Cardiac fibroblast (primary cell): ENCODE measurements around the gene AP3M1.
A peak's percentile ranks its signal among the peaks of the same experiment; 100 is the strongest.
"Not testable (repeated sequence)": the region's sequence is repeated elsewhere in the genome, so short reads cannot be mapped to it uniquely, and the experiment has no call there.

Experiments used
- DNase-seq, 2 donors: peaks; one replicate each; pipeline versions ENCODE4 v3.0.0 to v3.0.0-alpha.2; 2010; ENCODE audit warnings: low read depth in 2 of 2
- H3K4me3 ChIP-seq, 2 donors: replicated peaks in 1 of 2; 1 replicate in 1 of 2; 2 replicates in 1 of 2; pipeline ENCODE4 v1.5.1; 2011; ENCODE audit warnings: low read depth in 2 of 2, low read length in 2 of 2, mild to moderate bottlenecking in 2 of 2, moderate library complexity in 1 of 2
- CTCF ChIP-seq: IDR thresholded peaks from one replicate; pipeline ENCODE4 v1.5.1; 2011; ENCODE audit warnings: low read depth, mild to moderate bottlenecking, low read length, inconsistent platforms

Gene AP3M1, protein sequence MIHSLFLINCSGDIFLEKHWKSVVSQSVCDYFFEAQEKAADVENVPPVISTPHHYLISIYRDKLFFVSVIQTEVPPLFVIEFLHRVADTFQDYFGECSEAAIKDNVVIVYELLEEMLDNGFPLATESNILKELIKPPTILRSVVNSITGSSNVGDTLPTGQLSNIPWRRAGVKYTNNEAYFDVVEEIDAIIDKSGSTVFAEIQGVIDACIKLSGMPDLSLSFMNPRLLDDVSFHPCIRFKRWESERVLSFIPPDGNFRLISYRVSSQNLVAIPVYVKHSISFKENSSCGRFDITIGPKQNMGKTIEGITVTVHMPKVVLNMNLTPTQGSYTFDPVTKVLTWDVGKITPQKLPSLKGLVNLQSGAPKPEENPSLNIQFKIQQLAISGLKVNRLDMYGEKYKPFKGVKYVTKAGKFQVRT

DNA sequence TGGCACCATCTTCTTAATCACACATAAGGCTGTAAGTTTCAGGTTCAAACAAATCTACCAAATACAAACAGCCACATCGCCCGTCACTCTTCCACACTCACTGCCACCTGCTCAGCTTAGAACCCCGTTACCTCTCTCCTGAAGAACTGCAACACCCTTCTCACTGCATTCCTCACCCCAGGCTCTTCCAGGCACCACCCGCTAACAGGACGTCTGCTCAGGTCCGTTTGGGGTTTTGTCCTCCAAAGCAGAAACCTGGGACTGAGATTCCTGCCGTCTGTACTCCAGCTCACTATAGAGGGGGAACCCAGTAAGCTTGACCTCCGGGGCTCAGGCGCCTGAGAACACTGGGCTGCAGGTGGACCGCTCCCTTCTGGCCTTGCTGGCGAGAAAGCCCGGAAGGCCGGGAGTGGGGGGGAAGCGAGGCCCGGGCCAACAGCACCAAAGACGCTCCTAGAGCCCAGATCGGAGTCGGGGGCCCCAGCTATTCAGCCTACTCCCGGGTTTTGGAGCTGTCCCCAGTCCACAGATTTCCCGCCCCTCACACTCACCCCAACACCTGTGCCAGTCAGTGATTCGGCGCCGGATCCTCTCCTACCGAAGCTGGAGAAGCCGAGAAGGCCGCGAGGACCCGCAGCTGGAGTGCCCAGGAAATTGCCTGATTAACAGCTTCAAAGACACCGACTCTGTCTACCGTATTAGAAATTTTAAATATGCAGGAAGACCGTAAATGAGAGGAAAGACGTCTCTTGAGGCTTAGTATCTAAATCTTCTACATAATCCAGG lies at the start of gene AP3M1:
Gene AP3M1, minus strand, starts transcription at position 625 of the 786 bp plus-strand sequence. CDS start 12,449 bp downstream, outside the sequence.
- no peak for DNase-seq
- peak within 1 kb of the TSS; percentile 91 to 95 for H3K4me3 ChIP-seq
- TF ChIP-seq CTCF: no peak

DNA sequence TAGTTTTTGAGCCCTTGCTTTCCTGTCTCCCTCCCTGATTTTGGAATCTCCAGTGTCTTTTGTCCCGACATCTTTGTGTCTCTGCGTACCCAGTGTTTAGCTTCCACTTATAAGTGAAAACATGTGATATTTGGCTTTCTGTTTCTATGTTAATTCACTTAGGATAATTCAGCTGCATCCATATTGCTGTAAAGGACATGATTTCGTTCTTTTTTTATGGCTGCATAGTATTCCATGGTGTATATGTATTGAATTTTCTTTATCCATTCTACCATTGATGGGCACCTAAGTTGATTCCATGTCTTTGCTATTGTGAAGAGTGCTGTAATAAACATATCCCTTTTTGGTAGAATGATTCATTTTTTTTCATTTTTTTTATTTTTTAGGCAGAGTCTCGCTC lies 48.7 kb upstream of the AP3M1 start:
- no peak for TF ChIP-seq CTCF
- no peak for DNase-seq
- H3K4me3 ChIP-seq: no peak overlapping the region

DNA sequence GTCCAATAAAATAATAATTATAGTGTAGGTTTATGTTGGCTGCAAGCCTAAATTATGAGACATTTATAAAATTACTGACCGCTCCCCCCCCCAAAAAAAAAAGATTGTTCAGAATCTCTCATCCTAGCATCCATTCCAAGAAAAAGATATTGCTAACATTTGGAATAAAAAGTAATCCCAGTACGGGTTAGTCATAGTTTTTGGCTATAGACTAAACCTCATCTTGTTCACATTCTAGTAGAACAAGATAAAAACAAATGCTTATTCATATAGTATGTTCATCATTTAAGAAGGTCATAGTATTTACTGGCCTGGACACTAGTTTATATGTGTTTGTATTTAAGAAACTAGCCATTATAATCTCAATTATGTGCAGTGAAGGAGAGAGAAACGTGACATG lies 44.4 kb upstream of the AP3M1 start:
- no peak for TF ChIP-seq CTCF
- H3K4me3 ChIP-seq: no peak overlapping the region
- DNase-seq: peak; percentile 47 to 74

- no peak overlapping the region for H3K4me3 ChIP-seq
- peak; percentile 30 to 78 for DNase-seq
- TF ChIP-seq CTCF: no peak
Measured at GRCh38 chr10:74194545-74194944, 43.9 kb upstream of the AP3M1 start.

DNA sequence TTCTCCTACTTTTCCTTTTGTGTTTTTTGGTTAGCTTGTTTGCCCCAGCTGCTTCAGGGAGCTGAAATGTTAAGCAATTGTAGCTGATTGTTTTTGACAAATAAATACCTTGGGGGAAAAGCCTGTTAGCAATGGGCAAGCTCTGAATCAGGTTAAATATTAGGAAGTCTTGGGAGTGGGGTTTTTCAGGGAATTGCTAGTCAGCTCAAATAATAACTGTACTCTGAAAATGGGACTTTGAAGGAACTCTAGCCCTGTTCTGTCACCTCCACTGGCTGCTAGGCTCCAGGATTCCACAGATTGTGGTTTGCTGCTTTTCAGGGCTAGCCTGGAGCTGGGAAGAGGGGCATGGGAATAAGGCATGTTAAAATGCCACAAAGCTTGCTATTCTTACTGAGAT lies 39.9 kb upstream of the AP3M1 start:
- no peak for TF ChIP-seq CTCF
- peak in 1 of 2 donors; percentile 17 for DNase-seq
- H3K4me3 ChIP-seq: peak overlapping the region in 1 of 2 donors; percentile 16

GRCh38 chr10:74189999-74190421 lies 39.4 kb upstream of the AP3M1 start:
- no peak for TF ChIP-seq CTCF
- peak overlapping the region in 1 of 2 donors; percentile 16 for H3K4me3 ChIP-seq
- DNase-seq: peak; percentile 84 to 93

DNA sequence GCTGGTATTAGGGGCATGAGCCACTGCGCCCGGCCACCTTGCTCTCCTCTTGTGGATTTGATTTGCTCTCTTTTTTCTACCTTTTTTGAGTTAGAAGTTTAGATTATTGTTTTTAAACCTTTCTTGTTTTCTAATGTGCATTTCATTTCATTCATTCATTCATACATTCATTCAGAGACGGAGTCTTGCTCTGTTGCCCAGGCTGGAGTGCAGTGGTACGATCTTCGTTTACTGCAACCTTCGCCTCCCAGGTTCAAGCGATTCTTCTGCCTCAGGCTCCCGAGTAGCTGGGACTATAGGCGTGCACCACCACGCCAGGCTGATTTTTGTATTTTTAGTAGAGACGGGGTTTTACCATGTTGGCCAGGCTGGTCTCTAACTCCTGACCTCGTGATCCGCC lies 38.0 kb upstream of the AP3M1 start:
- not testable (repeated sequence) for H3K4me3 ChIP-seq, DNase-seq
